DOHH2 (cell line): ENCODE data around the gene VTI1A.

Experiments used
- H3F3A ChIP-seq: fragments of 200-600 bp; sonication (generic), shearing (Covaris generic); 2 replicates; pipeline ENCODE4 v1.6.0; 2016; ENCODE audit warnings: antibody characterized with exemption, mild to moderate bottlenecking; ENCODE audit not compliant: control insufficient read depth, insufficient read depth
- H3K27ac ChIP-seq: fragments of 200-600 bp; sonication (generic); 2 replicates; pipeline ENCODE4 v1.5.1; 2014; ENCODE audit warnings: low read depth, mild to moderate bottlenecking, low read length, moderate library complexity
- H3K27me3 ChIP-seq: fragments of 200-600 bp; sonication (generic); 2 replicates; pipeline ENCODE4 v1.6.1; 2014; ENCODE audit warnings: mild to moderate bottlenecking, low read length, mixed read lengths; ENCODE audit not compliant: control insufficient read depth
- H3K36me3 ChIP-seq: fragments of 200-600 bp; sonication (generic); 2 replicates; pipeline ENCODE4 v1.6.1; 2014; ENCODE audit warnings: mild to moderate bottlenecking, low read length, moderate library complexity, mixed read lengths; ENCODE audit not compliant: control insufficient read depth
- H3K4me1 ChIP-seq: fragments of 200-600 bp; sonication (generic); 2 replicates; pipeline ENCODE4 v1.6.1; 2014; ENCODE audit warnings: mild to moderate bottlenecking, low read length, mixed read lengths; ENCODE audit not compliant: control insufficient read depth
- H3K4me2 ChIP-seq: fragments of 200-600 bp; sonication (generic); 2 replicates; pipeline ENCODE4 v1.6.0; 2014; ENCODE audit warnings: mild to moderate bottlenecking, low read length, moderate library complexity
- H3K4me3 ChIP-seq: fragments of 200-600 bp; sonication (generic); 2 replicates; pipeline ENCODE4 v1.5.1; 2014; ENCODE audit warnings: mild to moderate bottlenecking, low read length, mixed read lengths
- H3K79me2 ChIP-seq: fragments of 200-600 bp; sonication (generic); 2 replicates; pipeline ENCODE4 v1.6.1; 2014; ENCODE audit warnings: mild to moderate bottlenecking, low read length, mixed read lengths; ENCODE audit not compliant: control insufficient read depth
- H3K9me2 ChIP-seq: fragments of 200-600 bp; sonication (generic); replicated peaks from 2 replicates; pipeline ENCODE4 v1.6.1; 2014; ENCODE audit warnings: mild to moderate bottlenecking, low read length, mixed read lengths; ENCODE audit not compliant: control insufficient read depth
- H3K9me3 ChIP-seq: fragments of 200-600 bp; sonication (generic); 2 replicates; pipeline ENCODE4 v1.6.1; 2014; ENCODE audit warnings: antibody characterized with exemption, low read length, mixed read lengths; ENCODE audit not compliant: control insufficient read depth, insufficient read depth
- H4K20me1 ChIP-seq: fragments of 200-600 bp; sonication (generic); 2 replicates; pipeline ENCODE4 v1.6.0; 2014; ENCODE audit warnings: low read depth, mild to moderate bottlenecking, antibody characterized with exemption, low read length, moderate library complexity; ENCODE audit not compliant: control insufficient read depth, insufficient read depth
- CTCF ChIP-seq: fragments of 200-600 bp; sonication (generic); IDR thresholded peaks from one replicate; pipeline ENCODE4 v1.5.1; 2014; ENCODE audit warnings: antibody characterized with exemption, mild to moderate bottlenecking, low read depth, low read length; ENCODE audit not compliant: poor library complexity, severe bottlenecking
- EZH2phosphoT487 ChIP-seq: fragments of 200-600 bp; sonication (generic); IDR thresholded peaks from 2 replicates; pipeline ENCODE4 v1.6.1; 2017; ENCODE audit warnings: borderline replicate concordance, mild to moderate bottlenecking, antibody characterized with exemption, low read length, moderate library complexity, mixed read lengths

VTI1A gene

GRCh38 chr10:112723876-112724275 lies 276.9 kb downstream of the VTI1A start:
- Histone ChIP-seq H3K27ac (no peak overlapping the region), H4K20me1 (no peaks in the 10 kb centered on the region), H3K4me1 (no peaks in the 10 kb centered on the region), H3K4me2 (no peak overlapping the region), H3F3A (no peaks in the 10 kb centered on the region), H3K9me2 (no peaks in the 10 kb centered on the region), H3K9me3 (no peaks in the 10 kb centered on the region), H3K4me3 (no peak overlapping the region), H3K36me3 (no peaks in the 10 kb centered on the region), H3K79me2 (no peaks in the 10 kb centered on the region), H3K27me3 (no peaks in the 10 kb centered on the region)
- TF ChIP-seq EZH2phosphoT487 (no peak), CTCF (no peak)

- no peaks in the 10 kb centered on the region for H4K20me1 ChIP-seq
- no peaks in the 10 kb centered on the region for H3K27me3 ChIP-seq
- no peaks in the 10 kb centered on the region for H3K4me1 ChIP-seq
- no peak overlapping the region for H3K27ac ChIP-seq
- H3K4me2 ChIP-seq, result no peak overlapping the region
- no peaks in the 10 kb centered on the region for H3K79me2 ChIP-seq
- no peaks in the 10 kb centered on the region for H3K36me3 ChIP-seq
- TF ChIP-seq CTCF, result no peak
- no peak for TF ChIP-seq EZH2phosphoT487
- H3K9me3 ChIP-seq, result no peaks in the 10 kb centered on the region
- H3K9me2 ChIP-seq, result no peaks in the 10 kb centered on the region
- H3F3A ChIP-seq, result no peaks in the 10 kb centered on the region
- no peak overlapping the region for H3K4me3 ChIP-seq
Observed at GRCh38 chr10:112724404-112724991, 277.5 kb downstream of the VTI1A start.

GRCh38 chr10:112728118-112728883 lies 281.3 kb downstream of the VTI1A start:
- H3K4me3 ChIP-seq, result no peak overlapping the region
- H3K4me1 ChIP-seq, result peaks cover 15% of the 10 kb centered on the region
- H3K36me3 ChIP-seq, result no peaks in the 10 kb centered on the region
- no peaks in the 10 kb centered on the region for H3K9me2 ChIP-seq
- H3K27me3 ChIP-seq, result no peaks in the 10 kb centered on the region
- H3K9me3 ChIP-seq, result no peaks in the 10 kb centered on the region
- H4K20me1 ChIP-seq, result no peaks in the 10 kb centered on the region
- H3F3A ChIP-seq, result no peaks in the 10 kb centered on the region
- no peak overlapping the region for H3K4me2 ChIP-seq
- H3K79me2 ChIP-seq, result no peaks in the 10 kb centered on the region
- no peak overlapping the region for H3K27ac ChIP-seq
- no peak for TF ChIP-seq CTCF
- TF ChIP-seq EZH2phosphoT487, result no peak
